Nephron (organoid): ENCODE data around the gene ACTN2.

Experiments used
- H3K27ac Mint-ChIP-seq, 3 experiments: 2 replicates each; pipeline ENCODE4 v1.8.0; 2020; ENCODE audit warnings: mixed read lengths in 3 of 3, mild to moderate bottlenecking in 2 of 3, moderate library complexity in 1 of 3
- H3K27me3 Mint-ChIP-seq: 2 replicates; pipeline ENCODE4 v1.8.0; 2021; ENCODE audit warnings: low read depth, mild to moderate bottlenecking, moderate library complexity, mixed read lengths
- H3K36me3 Mint-ChIP-seq: 2 replicates; pipeline ENCODE4 v1.8.0; 2020; ENCODE audit warnings: low read depth, mixed read lengths
- H3K4me1 Mint-ChIP-seq: 2 replicates; pipeline ENCODE4 v1.8.0; 2020; ENCODE audit warnings: mixed read lengths
- H3K4me3 Mint-ChIP-seq, 3 experiments: 2 replicates each; pipeline ENCODE4 v1.8.0; 2020; ENCODE audit warnings: mild to moderate bottlenecking in 3 of 3, mixed read lengths in 3 of 3, moderate library complexity in 2 of 3
- H3K9me3 Mint-ChIP-seq: 2 replicates; pipeline ENCODE4 v1.8.0; 2020; ENCODE audit warnings: mixed read lengths
- CTCF ChIP-seq, 3 experiments: fragments of 200-600 bp; sonication (generic); IDR thresholded peaks; one replicate each; pipeline ENCODE4 v1.5.0; 2021; ENCODE audit warnings: antibody characterized with exemption in 3 of 3; ENCODE audit not compliant: unreplicated experiment in 3 of 3

Gene ACTN2

GRCh38 chr1:236800002-236800620, 113.8 kb downstream of the ACTN2 start:
- peaks cover 10% of the 10 kb centered on the region for H3K36me3 Mint-ChIP-seq
- H3K27me3 Mint-ChIP-seq: no peaks in the 10 kb centered on the region
- peak overlapping the region in 1 of 3 experiments; percentile 11 for H3K27ac Mint-ChIP-seq
- no peak for TF ChIP-seq CTCF (IDR thresholded peaks at IDR 0.05; ENCODE audit: unreplicated experiment in 3 of 3)
- peaks cover 5% of the 10 kb centered on the region for H3K4me1 Mint-ChIP-seq
- no peak overlapping the region for H3K4me3 Mint-ChIP-seq
- H3K9me3 Mint-ChIP-seq: no peaks in the 10 kb centered on the region

GRCh38 chr1:236800623-236801022, 114.3 kb downstream of the ACTN2 start:
- Mint-ChIP-seq H3K36me3 (peaks cover 12% of the 10 kb centered on the region), H3K9me3 (no peaks in the 10 kb centered on the region), H3K4me1 (peaks cover 5% of the 10 kb centered on the region), H3K27ac (no peak overlapping the region), H3K27me3 (no peaks in the 10 kb centered on the region), H3K4me3 (no peak overlapping the region)
- TF ChIP-seq CTCF (IDR thresholded peaks at IDR 0.05; ENCODE audit: unreplicated experiment in 3 of 3): no peak

GRCh38 chr1:236802264-236802663, 116.0 kb downstream of the ACTN2 start:
- peak overlapping the region in 2 of 3 experiments; percentile 74 to 83 for H3K27ac Mint-ChIP-seq
- peaks cover 21% of the 10 kb centered on the region for H3K36me3 Mint-ChIP-seq
- no peaks in the 10 kb centered on the region for H3K9me3 Mint-ChIP-seq
- H3K4me1 Mint-ChIP-seq: no peaks in the 10 kb centered on the region
- H3K4me3 Mint-ChIP-seq: peak overlapping the region in 1 of 3 experiments; percentile 7
- H3K27me3 Mint-ChIP-seq: no peaks in the 10 kb centered on the region
- TF ChIP-seq CTCF (IDR thresholded peaks at IDR 0.05; ENCODE audit: unreplicated experiment in 3 of 3): no peak

GRCh38 chr1:236806634-236807033, 120.3 kb downstream of the ACTN2 start:
- Mint-ChIP-seq H3K36me3 (peaks cover 40% of the 10 kb centered on the region), H3K4me1 (peaks cover 19% of the 10 kb centered on the region), H3K9me3 (no peaks in the 10 kb centered on the region), H3K27ac (no peak overlapping the region), H3K4me3 (no peak overlapping the region), H3K27me3 (no peaks in the 10 kb centered on the region)
- no peak for TF ChIP-seq CTCF (IDR thresholded peaks at IDR 0.05; ENCODE audit: unreplicated experiment in 3 of 3)

GRCh38 chr1:236808005-236808404, 121.7 kb downstream of the ACTN2 start:
- no peak overlapping the region for H3K4me3 Mint-ChIP-seq
- peak overlapping the region in 1 of 3 experiments; percentile 46 for H3K27ac Mint-ChIP-seq
- no peak for TF ChIP-seq CTCF (IDR thresholded peaks at IDR 0.05; ENCODE audit: unreplicated experiment in 3 of 3)
- H3K36me3 Mint-ChIP-seq: peaks cover 44% of the 10 kb centered on the region
- H3K27me3 Mint-ChIP-seq: no peaks in the 10 kb centered on the region
- peaks cover 19% of the 10 kb centered on the region for H3K4me1 Mint-ChIP-seq
- no peaks in the 10 kb centered on the region for H3K9me3 Mint-ChIP-seq

GRCh38 chr1:236808564-236809130, 122.3 kb downstream of the ACTN2 start:
- peak overlapping the region; percentile 6 to 78 (median 46) for H3K27ac Mint-ChIP-seq
- H3K9me3 Mint-ChIP-seq: no peaks in the 10 kb centered on the region
- H3K27me3 Mint-ChIP-seq: no peaks in the 10 kb centered on the region
- no peak overlapping the region for H3K4me3 Mint-ChIP-seq
- peaks cover 50% of the 10 kb centered on the region for H3K36me3 Mint-ChIP-seq
- no peak for TF ChIP-seq CTCF (IDR thresholded peaks at IDR 0.05; ENCODE audit: unreplicated experiment in 3 of 3)
- peaks cover 19% of the 10 kb centered on the region for H3K4me1 Mint-ChIP-seq
